ENCODE measurements around the gene COL21A1.

The COL21A1 gene

GRCh38 chr6:56243518-56244070 lies 3.8 kb downstream of the COL21A1 start:
- H3K4me1 ChIP-seq: peaks cover 2% of the 10 kb centered on the region
- no peak for TF ChIP-seq CTCF (IDR thresholded peaks at IDR 0.05)
- H2AFZ ChIP-seq: no peak overlapping the region
- H3K36me3 ChIP-seq (ENCODE audit: control insufficient read depth, insufficient read depth, low read length): no peaks in the 10 kb centered on the region
- no peak overlapping the region for H3K4me2 ChIP-seq (ENCODE audit: low read length)
- no peak overlapping the region for H3K9ac ChIP-seq
- no peaks in the 10 kb centered on the region for H3K27me3 ChIP-seq (ENCODE audit: control insufficient read depth, insufficient read depth, low read length)
- no peaks in the 10 kb centered on the region for H3K9me3 ChIP-seq (ENCODE audit: control insufficient read depth, low read length)
- no peaks in the 10 kb centered on the region for H3K79me2 ChIP-seq
- H3K27ac ChIP-seq: no peak overlapping the region
- no peak overlapping the region for H3K4me3 ChIP-seq (ENCODE audit: low read depth, low read length)

- Histone ChIP-seq H3K4me2 (ENCODE audit: low read length) (no peak overlapping the region), H3K9ac (no peak overlapping the region), H3K36me3 (ENCODE audit: control insufficient read depth, insufficient read depth, low read length) (no peaks in the 10 kb centered on the region), H2AFZ (no peak overlapping the region), H3K9me3 (ENCODE audit: control insufficient read depth, low read length) (no peaks in the 10 kb centered on the region), H3K4me3 (ENCODE audit: low read depth, low read length) (no peak overlapping the region), H3K4me1 (peaks cover 2% of the 10 kb centered on the region), H3K27ac (no peak overlapping the region), H3K27me3 (ENCODE audit: control insufficient read depth, insufficient read depth, low read length) (no peaks in the 10 kb centered on the region), H3K79me2 (no peaks in the 10 kb centered on the region)
- no peak for TF ChIP-seq CTCF (IDR thresholded peaks at IDR 0.05)
These were observed 5.0 kb downstream of the COL21A1 start for GRCh38 chr6:56242346-56242745.

- Histone ChIP-seq H3K9ac (no peak overlapping the region), H3K9me3 (ENCODE audit: control insufficient read depth, low read length) (no peaks in the 10 kb centered on the region), H3K4me3 (ENCODE audit: low read depth, low read length) (no peak overlapping the region), H3K79me2 (no peaks in the 10 kb centered on the region), H2AFZ (no peak overlapping the region), H3K4me2 (ENCODE audit: low read length) (no peak overlapping the region), H3K4me1 (peaks cover under 1% of the 10 kb centered on the region), H3K27me3 (ENCODE audit: control insufficient read depth, insufficient read depth, low read length) (no peaks in the 10 kb centered on the region), H3K36me3 (ENCODE audit: control insufficient read depth, insufficient read depth, low read length) (no peaks in the 10 kb centered on the region), H3K27ac (no peak overlapping the region)
- TF ChIP-seq CTCF (IDR thresholded peaks at IDR 0.05): no peak
These were observed 6.1 kb downstream of the COL21A1 start for GRCh38 chr6:56241124-56241802.

GRCh38 chr6:56238352-56238751 lies 9.0 kb downstream of the COL21A1 start:
- no peak for TF ChIP-seq CTCF (IDR thresholded peaks at IDR 0.05)
- no peaks in the 10 kb centered on the region for H3K4me1 ChIP-seq
- no peak overlapping the region for H2AFZ ChIP-seq
- no peaks in the 10 kb centered on the region for H3K36me3 ChIP-seq (ENCODE audit: control insufficient read depth, insufficient read depth, low read length)
- no peaks in the 10 kb centered on the region for H3K9me3 ChIP-seq (ENCODE audit: control insufficient read depth, low read length)
- no peak overlapping the region for H3K4me2 ChIP-seq (ENCODE audit: low read length)
- H3K27ac ChIP-seq: no peak overlapping the region
- no peaks in the 10 kb centered on the region for H3K27me3 ChIP-seq (ENCODE audit: control insufficient read depth, insufficient read depth, low read length)
- no peak overlapping the region for H3K4me3 ChIP-seq (ENCODE audit: low read depth, low read length)
- H3K79me2 ChIP-seq: no peaks in the 10 kb centered on the region
- H3K9ac ChIP-seq: no peak overlapping the region

GRCh38 chr6:56235245-56235644 lies 12.1 kb downstream of the COL21A1 start:
- H2AFZ ChIP-seq: no peak overlapping the region
- H3K4me1 ChIP-seq: no peaks in the 10 kb centered on the region
- TF ChIP-seq CTCF (IDR thresholded peaks at IDR 0.05): no peak
- H3K36me3 ChIP-seq (ENCODE audit: control insufficient read depth, insufficient read depth, low read length): no peaks in the 10 kb centered on the region
- no peak overlapping the region for H3K4me2 ChIP-seq (ENCODE audit: low read length)
- H3K9me3 ChIP-seq (ENCODE audit: control insufficient read depth, low read length): no peaks in the 10 kb centered on the region
- no peaks in the 10 kb centered on the region for H3K27me3 ChIP-seq (ENCODE audit: control insufficient read depth, insufficient read depth, low read length)
- no peak overlapping the region for H3K27ac ChIP-seq
- H3K79me2 ChIP-seq: no peaks in the 10 kb centered on the region
- no peak overlapping the region for H3K4me3 ChIP-seq (ENCODE audit: low read depth, low read length)
- no peak overlapping the region for H3K9ac ChIP-seq

Measured in parathyroid adenoma (tissue), 2 donors.